Measurements from ENCODE around the gene TEX264. TPM values are rescaled to one million over a fixed set of nuclear protein-coding genes. Genes with fewer than 3 reads are reported as not detected.
A peak's percentile ranks its signal among the peaks of the same experiment; 100 is the strongest.

Gene TEX264
- total and polyA plus RNA-seq, 2 of the 13 experiments (the other 11 are each of a cell fraction or from before 2014, with no cell fraction given): 35.2 to 52.1 TPM

- TF ChIP-seq SOX13 (IDR thresholded peaks at IDR 0.05): no peak
- TF ChIP-seq SOX13 (CRISPR knock-in tag; conservative IDR thresholded peaks at IDR 0.05 in 1 of 2, IDR thresholded peaks at IDR 0.05 in 1 of 2): peak in 1 of 2 experiments; percentile 38; a peak in 1 of 4 replicates
- peak; percentile 62; the same call in 1 of the 2 replicates for TF ChIP-seq IRX3 (CRISPR knock-in tag; IDR thresholded peaks at IDR 0.05; ENCODE audit: borderline replicate concordance, low read depth)
- TF ChIP-seq SALL2 (CRISPR knock-in tag; IDR thresholded peaks at IDR 0.05): no peak
- 0 out of 2 replicates have a peak, but pooled peaks have one; percentile 13 for TF ChIP-seq ZNF770 (CRISPR knock-in tag; IDR thresholded peaks at IDR 0.05)
- peak; percentile 33 for TF ChIP-seq HNRNPK (IDR thresholded peaks at IDR 0.05; ENCODE audit: low read depth, low read length, poor library complexity, severe bottlenecking)
- TF ChIP-seq ATF4 (CRISPR knock-in tag; IDR thresholded peaks at IDR 0.05): 0 out of 4 replicates have a peak, but pooled peaks of 1 of the 2 experiments have one; percentile 28
- TF ChIP-seq ATF5 (CRISPR knock-in tag; IDR thresholded peaks at IDR 0.05; ENCODE audit: low read depth): 0 out of 2 replicates have a peak, but pooled peaks have one; percentile 60
- no peak for TF ChIP-seq FOXM1 (CRISPR knock-in tag; IDR thresholded peaks at IDR 0.05)
- TF ChIP-seq RXRB (CRISPR knock-in tag; IDR thresholded peaks at IDR 0.05; ENCODE audit: borderline replicate concordance): peak; percentile 68
- peak; percentile 87 for TF ChIP-seq ZNF331 (CRISPR knock-in tag; IDR thresholded peaks at IDR 0.05)
- peak; percentile 61 for TF ChIP-seq ETV5 (CRISPR knock-in tag; IDR thresholded peaks at IDR 0.05; ENCODE audit: borderline replicate concordance)
- TF ChIP-seq CBX5 (CRISPR knock-in tag; IDR thresholded peaks at IDR 0.05; ENCODE audit: borderline replicate concordance): 0 out of 2 replicates have a peak, but pooled peaks have one; percentile 28
- TF ChIP-seq SIX1 (CRISPR knock-in tag; IDR thresholded peaks at IDR 0.05; ENCODE audit: borderline replicate concordance): no peak
- TF ChIP-seq TFE3 (CRISPR knock-in tag; IDR thresholded peaks at IDR 0.05): peak; percentile 82
- peak; percentile 71 for TF ChIP-seq THAP11 (CRISPR knock-in tag; IDR thresholded peaks at IDR 0.05)
- no peak for TF ChIP-seq ZFP91 (CRISPR knock-in tag; IDR thresholded peaks at IDR 0.05; ENCODE audit: borderline replicate concordance)
Measured at GRCh38 chr3:51706788-51707731, 36.0 kb downstream of the TEX264 start, which contains the start of gene GRM2 (continued).
